Liver (tissue), 9 donors: Measurements from ENCODE around the gene HAGH. TPM values are rescaled to one million over a fixed set of nuclear protein-coding genes. Genes with fewer than 3 reads are reported as not detected.
A peak's percentile ranks its signal among the peaks of the same experiment; 100 is the strongest.

Experiments
- DNase-seq: peaks from one replicate; pipeline ENCODE4 v3.0.0-alpha.2; 2017; ENCODE audit warnings: low spot score
- H3K27ac ChIP-seq, 2 donors: one replicate each; pipeline ENCODE4 v1.7.0; 2013; ENCODE audit warnings: inconsistent platforms in 2 of 2, low read length in 2 of 2, control low read depth in 1 of 2, low read depth in 1 of 2, mild to moderate bottlenecking in 1 of 2
- H3K27me3 ChIP-seq, 4 donors: one replicate each; pipeline versions ENCODE4 v1.6.1 to v1.7.0; 2013; ENCODE audit warnings: low read length in 3 of 4, inconsistent platforms in 1 of 4, mild to moderate bottlenecking in 1 of 4, moderate library complexity in 1 of 4; ENCODE audit not compliant: control insufficient read depth in 4 of 4, insufficient read depth in 4 of 4
- H3K36me3 ChIP-seq, 4 donors: one replicate each; pipeline versions ENCODE4 v1.6.1 to v1.7.0; 2013; ENCODE audit warnings: low read length in 3 of 4, mild to moderate bottlenecking in 3 of 4, low read depth in 1 of 4, moderate library complexity in 1 of 4; ENCODE audit not compliant: control insufficient read depth in 4 of 4, insufficient read depth in 3 of 4
- H3K4me1 ChIP-seq, 4 donors: one replicate each; pipeline versions ENCODE4 v1.6.1 to v1.7.0; 2013; ENCODE audit warnings: low read length in 3 of 4, mild to moderate bottlenecking in 3 of 4, moderate library complexity in 1 of 4; ENCODE audit not compliant: control insufficient read depth in 4 of 4, insufficient read depth in 4 of 4
- H3K4me3 ChIP-seq, 3 donors: one replicate each; pipeline versions ENCODE4 v1.6.1 to v1.7.0; 2013; ENCODE audit warnings: low read length in 3 of 3, control low read depth in 1 of 3, low read depth in 1 of 3, mild to moderate bottlenecking in 1 of 3
- H3K9ac ChIP-seq, 2 donors: one replicate each; pipeline ENCODE4 v1.7.0; 2013; ENCODE audit warnings: low read length in 2 of 2, mild to moderate bottlenecking in 2 of 2, moderate library complexity in 2 of 2, control low read depth in 1 of 2, low read depth in 1 of 2
- H3K9me3 ChIP-seq, 4 donors: one replicate each; pipeline versions ENCODE4 v1.6.1 to v1.7.0; 2013; ENCODE audit warnings: low read length in 3 of 4; ENCODE audit not compliant: control insufficient read depth in 4 of 4
- EGR1 ChIP-seq, 2 donors: IDR thresholded peaks; 2 replicates each; pipeline ENCODE4 v1.6.1; 2016 to 2018; ENCODE audit warnings: antibody characterized with exemption in 2 of 2, low read depth in 2 of 2
- FOXA1 ChIP-seq: IDR thresholded peaks from 2 replicates; pipeline ENCODE4 v1.6.1; 2016; ENCODE audit warnings: antibody characterized with exemption
- FOXA2 ChIP-seq: IDR thresholded peaks from 2 replicates; pipeline ENCODE4 v1.6.1; 2016; ENCODE audit warnings: antibody characterized with exemption
- GABPA ChIP-seq, 2 donors: IDR thresholded peaks in 1 of 2; conservative IDR thresholded peaks in 1 of 2; 2 replicates each; pipeline ENCODE4 v1.6.1; 2016; ENCODE audit warnings: antibody characterized with exemption in 2 of 2, mild to moderate bottlenecking in 1 of 2, moderate library complexity in 1 of 2
- HNF4A ChIP-seq, 2 donors: conservative IDR thresholded peaks; 2 replicates each; pipeline ENCODE4 v1.6.1; 2016; ENCODE audit warnings: antibody characterized with exemption in 2 of 2, mild to moderate bottlenecking in 2 of 2
- HNF4G ChIP-seq: IDR thresholded peaks from 2 replicates; pipeline ENCODE4 v1.6.1; 2016; ENCODE audit warnings: antibody characterized with exemption
- JUND ChIP-seq, 2 donors: IDR thresholded peaks; 2 replicates each; pipeline ENCODE4 v1.6.1; 2016; ENCODE audit warnings: antibody characterized with exemption in 2 of 2
- NR2F2 ChIP-seq: IDR thresholded peaks from 2 replicates; pipeline ENCODE4 v1.6.1; 2016; ENCODE audit warnings: antibody characterized with exemption
- RAD21 ChIP-seq, 2 donors: IDR thresholded peaks; 2 replicates each; pipeline ENCODE4 v1.6.1; 2016; ENCODE audit warnings: antibody characterized with exemption in 2 of 2, mild to moderate bottlenecking in 2 of 2
- RXRA ChIP-seq, 2 donors: IDR thresholded peaks; 2 replicates each; pipeline ENCODE4 v1.6.1; 2017 to 2018; ENCODE audit warnings: antibody characterized with exemption in 2 of 2, mild to moderate bottlenecking in 1 of 2
- SP1 ChIP-seq: IDR thresholded peaks from 2 replicates; pipeline ENCODE4 v1.6.1; 2018; ENCODE audit warnings: antibody characterized with exemption, mild to moderate bottlenecking
- TAF1 ChIP-seq: conservative IDR thresholded peaks from 2 replicates; pipeline ENCODE4 v1.6.1; 2016; ENCODE audit warnings: antibody characterized with exemption, mild to moderate bottlenecking
- YY1 ChIP-seq: IDR thresholded peaks from 2 replicates; pipeline ENCODE4 v1.6.1; 2016; ENCODE audit warnings: antibody characterized with exemption, mild to moderate bottlenecking
- WGBS: extraction: QIAGEN DNeasy Blood & Tissue Kit; methylation state at CpG from one replicate; pipeline ENCODE4 v1.1.7; 2013; 5-methylcytosine and 5-hydroxymethylcytosine counted together
- polyA plus RNA-seq, 2 donors: library from polyadenylated mRNA; stranded (reverse) in 1 of 2; unstranded in 1 of 2; fragments of 200-250 nt in 1 of 2; fragments of >200 nt in 1 of 2; fragmentation: Nextera tagmentation in 1 of 2; extraction: Ambion mirVana in 1 of 2; gene quantifications; one replicate each; pipeline versions ENCODE4 v1.2.1 to v1.2.3, GENCODE V29; 2013 to 2015
- total RNA-seq, 2 donors: library from RNA; depleted of rRNA; stranded (reverse); fragments of >200 nt; gene quantifications; one replicate each; pipeline ENCODE4 v1.2.3, GENCODE V29; 2014
- TF ChIP-seq, protein P1 (sequence below): IDR thresholded peaks from 2 replicates; pipeline ENCODE4 v1.6.1; 2016; ENCODE audit warnings: antibody characterized with exemption
- TF ChIP-seq, protein P2 (sequence below): IDR thresholded peaks from 2 replicates; pipeline ENCODE4 v1.6.1; 2016; ENCODE audit warnings: antibody characterized with exemption
- TF ChIP-seq, protein P3 (sequence below): fragments of 150-350 bp; IDR thresholded peaks from 2 replicates; pipeline ENCODE4 v1.5.1; 2017; ENCODE audit warnings: improper control_type of control experiment, low read depth, low read length; ENCODE audit not compliant: missing input control
- TF ChIP-seq, protein P4 (sequence below): IDR thresholded peaks from 2 replicates; pipeline ENCODE4 v1.6.1; 2016; ENCODE audit warnings: antibody characterized with exemption
- TF ChIP-seq, protein P5 (sequence below): IDR thresholded peaks from 2 replicates; pipeline ENCODE4 v1.6.1; 2016; ENCODE audit warnings: antibody characterized with exemption, mild to moderate bottlenecking
- donor health status: healthy.
- donor health status: healthy.
- donor health status: healthy.
- donor health status: healthy.
- donor health status: healthy.

The HAGH gene
- total and polyA plus RNA-seq, 4 donors = 169 to 252 (median 204) TPM

DNA sequence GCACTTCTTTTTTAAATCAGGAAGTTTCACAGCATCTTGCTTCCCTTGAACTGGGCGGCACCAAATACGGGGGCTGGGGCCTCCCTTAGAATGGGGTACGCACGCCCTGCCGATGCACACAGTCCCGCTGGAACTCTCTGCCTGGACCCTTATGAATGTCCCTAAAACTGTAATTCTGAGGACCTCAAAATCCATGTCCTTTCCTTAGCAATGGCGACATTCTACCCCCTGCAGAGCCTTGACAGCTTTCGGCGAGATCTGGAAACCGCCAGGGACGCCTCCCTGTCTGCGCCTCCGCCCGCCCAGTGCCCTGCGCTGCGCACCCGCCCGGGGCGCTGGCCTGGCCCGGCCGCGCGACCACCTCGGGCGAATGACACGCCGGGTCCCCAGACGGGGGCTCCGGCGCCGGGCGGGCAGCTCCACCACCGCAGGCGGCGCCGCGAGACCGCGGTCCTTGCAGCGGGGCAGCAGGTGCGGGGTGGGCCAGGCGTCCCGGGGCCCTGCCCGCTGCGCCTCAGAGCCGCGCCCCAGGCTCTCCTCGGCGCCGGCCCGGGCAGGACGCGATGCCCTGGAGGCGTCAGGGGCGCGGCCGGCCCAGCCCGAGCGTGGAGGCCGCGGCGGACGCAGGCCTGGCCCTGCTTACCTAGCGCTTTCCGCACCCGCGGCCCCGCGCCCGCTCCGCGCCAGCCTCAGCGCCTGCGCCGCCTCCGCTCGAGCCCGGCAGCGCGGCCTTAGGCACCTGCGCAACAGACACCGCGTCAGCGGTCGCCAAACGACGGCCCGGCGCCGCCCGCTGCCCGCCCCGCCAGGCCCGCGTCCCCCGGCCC lies 548 bp downstream of the HAGH start:
- under 1% methylated on average over 96 of the region's 96 CpGs for WGBS

DNA sequence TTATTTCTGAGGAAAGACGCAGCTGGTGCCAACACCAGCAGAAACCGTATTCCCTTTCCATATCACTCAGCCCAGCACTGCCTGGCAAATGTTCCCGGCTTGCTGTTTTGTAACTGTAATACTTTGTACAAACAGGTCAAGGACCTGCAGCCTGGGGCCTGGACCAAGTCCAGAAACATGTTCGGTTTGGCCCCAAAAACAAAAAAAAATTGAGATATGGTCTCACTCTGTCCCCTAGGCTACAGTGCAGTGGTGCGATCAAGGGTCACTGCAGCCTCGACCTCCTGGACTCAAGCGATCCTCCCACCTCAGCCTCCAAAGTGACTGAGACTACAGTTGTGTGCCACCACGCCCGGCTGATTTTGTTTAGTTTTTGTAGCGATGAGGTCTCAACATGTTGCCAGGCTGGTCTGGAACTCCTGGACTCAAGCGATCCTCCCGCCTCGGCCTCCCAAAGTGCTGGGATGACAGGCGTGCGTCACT lies 1.2 kb downstream of the HAGH start:
- H3K27me3 ChIP-seq = no peaks in the 10 kb centered on the region
- peak; percentile 47 for DNase-seq
- H3K36me3 ChIP-seq = peaks cover 10 to 14% (median 12%) of the 10 kb centered on the region in 4 donors
- peak overlapping the region; percentile 83 to 94 for H3K27ac ChIP-seq
- peak overlapping the region; percentile 26 to 77 for H3K9ac ChIP-seq
- H3K4me1 ChIP-seq = peaks cover 11 to 81% (median 64%) of the 10 kb centered on the region in 4 donors
- TF ChIP-seq SP1 (peak; percentile 62), EGR1 (IDR thresholded peaks at IDR 0.05; ENCODE audit: low read depth in 2 of 2) (peak in 1 of 2 donors; percentile 41), HNF4A (conservative IDR thresholded peaks at IDR 0.05) (peak; percentile 93), FOXA2 (no peak), JUND (IDR thresholded peaks at IDR 0.05) (peak in 1 of 2 donors; percentile 40), TAF1 (peak; percentile 51), HNF4G (peak; percentile 65), GABPA (IDR thresholded peaks at IDR 0.05 in 1 of 2, conservative IDR thresholded peaks at IDR 0.05 in 1 of 2) (peak in 1 of 2 donors; percentile 44), YY1 (peak; percentile 48), RXRA (IDR thresholded peaks at IDR 0.05) (peak; percentile 90), NR2F2 (no peak), FOXA1 (no peak), RAD21 (IDR thresholded peaks at IDR 0.05) (peak; percentile 26 to 36)
- TF ChIP-seq, protein P1, sequence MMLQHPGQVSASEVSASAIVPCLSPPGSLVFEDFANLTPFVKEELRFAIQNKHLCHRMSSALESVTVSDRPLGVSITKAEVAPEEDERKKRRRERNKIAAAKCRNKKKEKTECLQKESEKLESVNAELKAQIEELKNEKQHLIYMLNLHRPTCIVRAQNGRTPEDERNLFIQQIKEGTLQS = no peak
- TF ChIP-seq, protein P2, sequence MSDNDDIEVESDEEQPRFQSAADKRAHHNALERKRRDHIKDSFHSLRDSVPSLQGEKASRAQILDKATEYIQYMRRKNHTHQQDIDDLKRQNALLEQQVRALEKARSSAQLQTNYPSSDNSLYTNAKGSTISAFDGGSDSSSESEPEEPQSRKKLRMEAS = peak; percentile 69
- TF ChIP-seq, protein P3, sequence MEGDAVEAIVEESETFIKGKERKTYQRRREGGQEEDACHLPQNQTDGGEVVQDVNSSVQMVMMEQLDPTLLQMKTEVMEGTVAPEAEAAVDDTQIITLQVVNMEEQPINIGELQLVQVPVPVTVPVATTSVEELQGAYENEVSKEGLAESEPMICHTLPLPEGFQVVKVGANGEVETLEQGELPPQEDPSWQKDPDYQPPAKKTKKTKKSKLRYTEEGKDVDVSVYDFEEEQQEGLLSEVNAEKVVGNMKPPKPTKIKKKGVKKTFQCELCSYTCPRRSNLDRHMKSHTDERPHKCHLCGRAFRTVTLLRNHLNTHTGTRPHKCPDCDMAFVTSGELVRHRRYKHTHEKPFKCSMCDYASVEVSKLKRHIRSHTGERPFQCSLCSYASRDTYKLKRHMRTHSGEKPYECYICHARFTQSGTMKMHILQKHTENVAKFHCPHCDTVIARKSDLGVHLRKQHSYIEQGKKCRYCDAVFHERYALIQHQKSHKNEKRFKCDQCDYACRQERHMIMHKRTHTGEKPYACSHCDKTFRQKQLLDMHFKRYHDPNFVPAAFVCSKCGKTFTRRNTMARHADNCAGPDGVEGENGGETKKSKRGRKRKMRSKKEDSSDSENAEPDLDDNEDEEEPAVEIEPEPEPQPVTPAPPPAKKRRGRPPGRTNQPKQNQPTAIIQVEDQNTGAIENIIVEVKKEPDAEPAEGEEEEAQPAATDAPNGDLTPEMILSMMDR = no peak
- TF ChIP-seq, protein P4, sequence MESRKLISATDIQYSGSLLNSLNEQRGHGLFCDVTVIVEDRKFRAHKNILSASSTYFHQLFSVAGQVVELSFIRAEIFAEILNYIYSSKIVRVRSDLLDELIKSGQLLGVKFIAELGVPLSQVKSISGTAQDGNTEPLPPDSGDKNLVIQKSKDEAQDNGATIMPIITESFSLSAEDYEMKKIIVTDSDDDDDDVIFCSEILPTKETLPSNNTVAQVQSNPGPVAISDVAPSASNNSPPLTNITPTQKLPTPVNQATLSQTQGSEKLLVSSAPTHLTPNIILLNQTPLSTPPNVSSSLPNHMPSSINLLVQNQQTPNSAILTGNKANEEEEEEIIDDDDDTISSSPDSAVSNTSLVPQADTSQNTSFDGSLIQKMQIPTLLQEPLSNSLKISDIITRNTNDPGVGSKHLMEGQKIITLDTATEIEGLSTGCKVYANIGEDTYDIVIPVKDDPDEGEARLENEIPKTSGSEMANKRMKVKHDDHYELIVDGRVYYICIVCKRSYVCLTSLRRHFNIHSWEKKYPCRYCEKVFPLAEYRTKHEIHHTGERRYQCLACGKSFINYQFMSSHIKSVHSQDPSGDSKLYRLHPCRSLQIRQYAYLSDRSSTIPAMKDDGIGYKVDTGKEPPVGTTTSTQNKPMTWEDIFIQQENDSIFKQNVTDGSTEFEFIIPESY = no peak
- TF ChIP-seq, protein P5, sequence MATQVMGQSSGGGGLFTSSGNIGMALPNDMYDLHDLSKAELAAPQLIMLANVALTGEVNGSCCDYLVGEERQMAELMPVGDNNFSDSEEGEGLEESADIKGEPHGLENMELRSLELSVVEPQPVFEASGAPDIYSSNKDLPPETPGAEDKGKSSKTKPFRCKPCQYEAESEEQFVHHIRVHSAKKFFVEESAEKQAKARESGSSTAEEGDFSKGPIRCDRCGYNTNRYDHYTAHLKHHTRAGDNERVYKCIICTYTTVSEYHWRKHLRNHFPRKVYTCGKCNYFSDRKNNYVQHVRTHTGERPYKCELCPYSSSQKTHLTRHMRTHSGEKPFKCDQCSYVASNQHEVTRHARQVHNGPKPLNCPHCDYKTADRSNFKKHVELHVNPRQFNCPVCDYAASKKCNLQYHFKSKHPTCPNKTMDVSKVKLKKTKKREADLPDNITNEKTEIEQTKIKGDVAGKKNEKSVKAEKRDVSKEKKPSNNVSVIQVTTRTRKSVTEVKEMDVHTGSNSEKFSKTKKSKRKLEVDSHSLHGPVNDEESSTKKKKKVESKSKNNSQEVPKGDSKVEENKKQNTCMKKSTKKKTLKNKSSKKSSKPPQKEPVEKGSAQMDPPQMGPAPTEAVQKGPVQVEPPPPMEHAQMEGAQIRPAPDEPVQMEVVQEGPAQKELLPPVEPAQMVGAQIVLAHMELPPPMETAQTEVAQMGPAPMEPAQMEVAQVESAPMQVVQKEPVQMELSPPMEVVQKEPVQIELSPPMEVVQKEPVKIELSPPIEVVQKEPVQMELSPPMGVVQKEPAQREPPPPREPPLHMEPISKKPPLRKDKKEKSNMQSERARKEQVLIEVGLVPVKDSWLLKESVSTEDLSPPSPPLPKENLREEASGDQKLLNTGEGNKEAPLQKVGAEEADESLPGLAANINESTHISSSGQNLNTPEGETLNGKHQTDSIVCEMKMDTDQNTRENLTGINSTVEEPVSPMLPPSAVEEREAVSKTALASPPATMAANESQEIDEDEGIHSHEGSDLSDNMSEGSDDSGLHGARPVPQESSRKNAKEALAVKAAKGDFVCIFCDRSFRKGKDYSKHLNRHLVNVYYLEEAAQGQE = no peak
- H3K9me3 ChIP-seq = no peaks in the 10 kb centered on the region
- H3K4me3 ChIP-seq = peak overlapping the region; percentile 77 to 91 (median 82)
- WGBS = 25% methylated on average over 15 of the region's 15 CpGs

More for the DNA sequence above, 548 bp downstream of the HAGH start:
- DNase-seq = peak; percentile 52
- Histone ChIP-seq H3K4me1 (peaks cover 11 to 81% (median 64%) of the 10 kb centered on the region in 4 donors), H3K4me3 (peak overlapping the region; percentile 77 to 91 (median 82)), H3K9ac (peak overlapping the region; percentile 26 to 77), H3K9me3 (no peaks in the 10 kb centered on the region), H3K27ac (peak overlapping the region; percentile 83 to 94), H3K27me3 (no peaks in the 10 kb centered on the region), H3K36me3 (peaks cover 6 to 11% (median 9%) of the 10 kb centered on the region in 4 donors)
- TF ChIP-seq HNF4A (conservative IDR thresholded peaks at IDR 0.05) (no peak), NR2F2 (no peak)
- TF ChIP-seq, protein P1 = no peak
- TF ChIP-seq, protein P2 = no peak
